Gastroesophageal sphincter (tissue), 4 donors: ENCODE results near the gene INHBE. TPM values are rescaled to one million over a fixed set of nuclear protein-coding genes. Genes with fewer than 3 reads are reported as not detected.
"Not testable (repeated sequence)": the region's sequence is repeated elsewhere in the genome, so short reads cannot be mapped to it uniquely, and the experiment has no call there.

Source experiments
- ATAC-seq: fragments of 150-250 bp; one replicate; pipeline ENCODE4 v1.9.1; 2016; ENCODE audit warnings: mild to moderate bottlenecking, moderate library complexity
- H3K27ac ChIP-seq, 4 donors: fragments of 200-600 bp; sonication (generic) in 3 of 4; 1 replicate in 3 of 4; 2 replicates in 1 of 4; pipeline ENCODE4 v1.5.1; 2016 to 2019
- H3K27me3 ChIP-seq: fragments of 200-600 bp; sonication (generic); one replicate; pipeline ENCODE4 v1.5.1; 2019
- H3K36me3 ChIP-seq, 2 donors: fragments of 200-600 bp; sonication (generic); one replicate each; pipeline ENCODE4 v1.5.1; 2019; ENCODE audit warnings: control low read depth in 1 of 2
- H3K4me1 ChIP-seq, 3 donors: fragments of 200-600 bp; sonication (generic); 1 replicate in 2 of 3; 2 replicates in 1 of 3; pipeline ENCODE4 v1.5.1; 2016 to 2019; ENCODE audit warnings: control low read depth in 2 of 3
- H3K4me3 ChIP-seq, 2 donors: fragments of 200-600 bp; sonication (generic); one replicate each; pipeline ENCODE4 v1.5.1; 2019; ENCODE audit warnings: mild to moderate bottlenecking in 1 of 2, moderate library complexity in 1 of 2
- H3K9me3 ChIP-seq, 3 donors: fragments of 200-600 bp; sonication (generic); one replicate each; pipeline ENCODE4 v1.5.1; 2017 to 2019; ENCODE audit warnings: control low read depth in 2 of 3
- EP300 ChIP-seq: sonication (generic); formaldehyde crosslinking; IDR thresholded peaks from one replicate; pipeline ENCODE4 v1.6.1; 2017; ENCODE audit warnings: antibody characterized with exemption, mild to moderate bottlenecking
- POLR2A ChIP-seq, 2 donors: fragments of 450-650 bp; IDR thresholded peaks; one replicate each; pipeline ENCODE4 v1.6.1; 2017; ENCODE audit warnings: antibody characterized with exemption in 2 of 2, mild to moderate bottlenecking in 2 of 2, moderate library complexity in 1 of 2
- POLR2AphosphoS5 ChIP-seq: sonication (generic); formaldehyde crosslinking; IDR thresholded peaks from one replicate; pipeline ENCODE4 v1.6.1; 2017; ENCODE audit warnings: antibody characterized with exemption
- WGBS, 2 donors: methylation state at CpG; one replicate each; pipeline ENCODE4 v1.1.5; 2018; ENCODE audit warnings: low coverage in 1 of 2; 5-methylcytosine and 5-hydroxymethylcytosine counted together
- total RNA-seq, 4 donors: library from RNA; depleted of rRNA; stranded (reverse); fragments of >200 nt; gene quantifications; one replicate each; pipeline ENCODE4 v1.1.0, GENCODE V29; 2016
- TF ChIP-seq, protein P1 (sequence below), 4 experiments: fragments of 200-600 bp in 2 of 4; fragments of 450-650 bp in 2 of 4; sonication (generic) in 1 of 4; IDR thresholded peaks; one replicate each; pipeline ENCODE4 v1.5.1; 2017 to 2019; ENCODE audit warnings: antibody characterized with exemption in 4 of 4, mild to moderate bottlenecking in 2 of 4, moderate library complexity in 2 of 4

The INHBE gene, protein sequence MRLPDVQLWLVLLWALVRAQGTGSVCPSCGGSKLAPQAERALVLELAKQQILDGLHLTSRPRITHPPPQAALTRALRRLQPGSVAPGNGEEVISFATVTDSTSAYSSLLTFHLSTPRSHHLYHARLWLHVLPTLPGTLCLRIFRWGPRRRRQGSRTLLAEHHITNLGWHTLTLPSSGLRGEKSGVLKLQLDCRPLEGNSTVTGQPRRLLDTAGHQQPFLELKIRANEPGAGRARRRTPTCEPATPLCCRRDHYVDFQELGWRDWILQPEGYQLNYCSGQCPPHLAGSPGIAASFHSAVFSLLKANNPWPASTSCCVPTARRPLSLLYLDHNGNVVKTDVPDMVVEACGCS
- not detected for total RNA-seq

DNA sequence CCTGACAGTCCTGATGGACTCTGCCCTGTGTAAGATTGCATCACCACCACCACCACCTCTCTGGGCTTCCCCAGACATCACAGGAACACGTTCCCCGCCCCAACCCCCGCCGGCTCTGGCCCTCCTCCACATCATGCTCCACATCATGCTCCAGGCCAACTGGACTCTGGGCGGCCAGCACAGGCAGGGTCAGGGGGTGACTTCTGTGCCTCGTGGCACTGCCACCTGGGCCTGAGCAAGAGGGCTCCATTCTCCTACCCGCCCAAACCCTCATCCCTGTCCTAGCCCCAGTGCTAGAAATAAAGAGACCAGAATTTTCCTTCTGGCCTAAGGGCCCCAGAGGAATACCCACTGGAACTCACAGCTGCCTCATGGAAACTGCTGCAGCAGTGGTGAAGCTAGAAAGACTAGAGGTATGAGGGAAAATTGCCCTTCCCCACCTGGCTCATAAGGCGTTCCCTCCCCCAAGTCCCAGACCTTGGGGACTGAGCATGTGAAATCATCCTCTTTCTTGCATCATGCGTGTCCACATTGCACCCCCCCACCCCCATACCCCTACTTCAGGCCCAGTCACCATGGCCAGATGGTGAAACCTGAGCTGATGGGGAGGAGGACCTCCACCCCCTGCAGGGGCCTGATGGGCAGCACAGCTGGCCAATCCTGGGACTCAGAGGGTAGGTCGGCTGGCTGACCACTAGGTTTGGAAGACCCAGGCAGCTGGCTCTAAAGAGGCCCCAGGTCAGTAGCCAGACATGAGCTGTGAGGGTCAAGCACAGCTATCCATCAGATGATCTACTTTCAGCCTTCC, at the start of gene INHBE:
Gene INHBE, plus strand, starts transcription at position 742 of the 808 bp plus-strand sequence. CDS start 230 bp downstream, outside the sequence.
- TF ChIP-seq, protein P1, sequence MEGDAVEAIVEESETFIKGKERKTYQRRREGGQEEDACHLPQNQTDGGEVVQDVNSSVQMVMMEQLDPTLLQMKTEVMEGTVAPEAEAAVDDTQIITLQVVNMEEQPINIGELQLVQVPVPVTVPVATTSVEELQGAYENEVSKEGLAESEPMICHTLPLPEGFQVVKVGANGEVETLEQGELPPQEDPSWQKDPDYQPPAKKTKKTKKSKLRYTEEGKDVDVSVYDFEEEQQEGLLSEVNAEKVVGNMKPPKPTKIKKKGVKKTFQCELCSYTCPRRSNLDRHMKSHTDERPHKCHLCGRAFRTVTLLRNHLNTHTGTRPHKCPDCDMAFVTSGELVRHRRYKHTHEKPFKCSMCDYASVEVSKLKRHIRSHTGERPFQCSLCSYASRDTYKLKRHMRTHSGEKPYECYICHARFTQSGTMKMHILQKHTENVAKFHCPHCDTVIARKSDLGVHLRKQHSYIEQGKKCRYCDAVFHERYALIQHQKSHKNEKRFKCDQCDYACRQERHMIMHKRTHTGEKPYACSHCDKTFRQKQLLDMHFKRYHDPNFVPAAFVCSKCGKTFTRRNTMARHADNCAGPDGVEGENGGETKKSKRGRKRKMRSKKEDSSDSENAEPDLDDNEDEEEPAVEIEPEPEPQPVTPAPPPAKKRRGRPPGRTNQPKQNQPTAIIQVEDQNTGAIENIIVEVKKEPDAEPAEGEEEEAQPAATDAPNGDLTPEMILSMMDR (IDR thresholded peaks at IDR 0.05), result no peak
- no peak for TF ChIP-seq EP300
- no peak for TF ChIP-seq POLR2AphosphoS5
- TF ChIP-seq POLR2A (IDR thresholded peaks at IDR 0.05), result no peak
- H3K27ac ChIP-seq, result no peak within 1 kb of the TSS
- H3K27me3 ChIP-seq, result peaks cover 7% of the 10 kb centered on the region
- peaks cover 0 to 23% (median 0%) of the 10 kb centered on the region in 3 donors for H3K4me1 ChIP-seq
- H3K36me3 ChIP-seq, result no peaks in the 10 kb centered on the region
- ATAC-seq, result no peak
- 48% methylated on average over 4 of the region's 10 CpGs; no CpG with 5 or more reads in 1 of the 2 donors for WGBS, 2 donors
- no peaks in the 10 kb centered on the region for H3K9me3 ChIP-seq
- no peak within 1 kb of the TSS for H3K4me3 ChIP-seq

DNA sequence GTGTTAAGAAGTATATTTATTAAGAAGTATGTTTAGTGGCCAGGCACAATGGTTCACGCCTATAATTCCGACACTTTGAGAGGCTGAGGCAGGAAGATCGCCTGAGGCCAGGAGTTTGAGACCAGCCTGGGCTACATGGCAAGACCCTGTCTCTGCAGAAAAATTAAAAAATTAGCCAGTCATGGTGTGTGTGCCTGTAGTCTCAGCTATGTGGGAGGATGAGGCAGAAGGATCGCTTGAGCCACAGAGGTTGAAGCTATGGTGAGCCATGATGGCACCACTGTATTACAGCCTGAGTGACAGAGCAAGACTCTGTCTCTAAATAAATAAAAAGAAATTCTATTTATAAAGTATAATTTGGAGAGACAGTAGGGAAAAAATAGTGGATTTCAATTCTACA, 44.6 kb upstream of the INHBE start:
- H3K27ac ChIP-seq, result no peak overlapping the region
- ATAC-seq, result no peak
- H3K36me3 ChIP-seq, result no peaks in the 10 kb centered on the region
- TF ChIP-seq, protein P1 (IDR thresholded peaks at IDR 0.05), result no peak
- TF ChIP-seq EP300, result no peak
- TF ChIP-seq POLR2AphosphoS5, result no peak
- TF ChIP-seq POLR2A (IDR thresholded peaks at IDR 0.05), result no peak
- peaks cover 0 to 11% (median 0%) of the 10 kb centered on the region in 3 donors for H3K4me1 ChIP-seq
- WGBS, 2 donors, result 96% methylated on average over 4 of the region's 4 CpGs; no CpG with 5 or more reads in 1 of the 2 donors
- H3K27me3 ChIP-seq, result no peaks in the 10 kb centered on the region
- H3K4me3 ChIP-seq, result no peak overlapping the region
- no peaks in the 10 kb centered on the region for H3K9me3 ChIP-seq

DNA sequence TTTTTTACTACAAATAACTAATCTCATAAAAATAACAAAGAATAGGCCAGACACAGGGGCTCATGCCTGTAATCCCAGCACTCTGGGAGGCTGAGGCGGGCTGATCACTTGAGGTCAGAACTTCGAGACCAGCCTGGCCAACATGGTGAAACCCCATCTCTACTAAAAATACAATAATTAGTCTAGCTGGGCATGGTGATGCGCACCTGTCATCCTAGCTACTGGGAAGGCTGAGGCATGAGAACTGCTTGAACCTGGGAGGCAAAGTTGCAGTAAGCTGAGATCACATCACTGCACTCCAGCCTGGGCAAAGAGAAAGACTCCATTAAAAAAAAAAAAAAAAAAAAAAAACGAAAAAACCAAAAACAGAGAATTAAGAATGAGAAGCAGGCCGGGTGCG, 40.9 kb upstream of the INHBE start:
- not testable (repeated sequence) for H3K9me3 ChIP-seq, H3K27ac ChIP-seq, H3K27me3 ChIP-seq, H3K36me3 ChIP-seq, H3K4me3 ChIP-seq, ATAC-seq
- WGBS, 2 donors, result 83 to 100% methylated on average over 2 to 5 of the region's 6 CpGs
- H3K4me1 ChIP-seq, result peaks cover 0 to 21% (median 0%) of the 10 kb centered on the region in 3 donors

DNA sequence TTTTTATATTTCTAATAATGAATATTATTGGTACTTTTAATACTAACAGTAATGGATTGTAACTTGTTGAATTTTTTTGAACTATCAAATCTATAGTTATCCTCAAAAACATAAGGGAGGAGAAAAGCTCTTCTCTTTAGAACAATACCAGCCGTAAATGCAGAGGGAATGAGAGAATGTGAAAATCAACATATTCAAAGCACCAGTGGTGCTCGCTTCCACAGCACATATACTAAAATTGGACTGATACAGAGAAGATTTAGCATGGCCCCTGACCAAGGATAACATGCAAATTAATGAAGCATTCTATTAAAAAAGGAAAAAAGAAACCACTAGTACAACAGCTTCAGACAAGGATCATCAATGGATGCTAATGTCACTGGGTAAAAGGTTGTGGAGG, 40.0 kb upstream of the INHBE start:
- ATAC-seq, result no peak
- Histone ChIP-seq H3K4me3 (no peak overlapping the region), H3K36me3 (no peaks in the 10 kb centered on the region), H3K4me1 (peaks cover 0 to 26% (median 0%) of the 10 kb centered on the region in 3 donors), H3K27ac (no peak overlapping the region), H3K27me3 (no peaks in the 10 kb centered on the region), H3K9me3 (no peaks in the 10 kb centered on the region)
- TF ChIP-seq POLR2AphosphoS5, result no peak
- TF ChIP-seq, protein P1 (IDR thresholded peaks at IDR 0.05), result no peak
- TF ChIP-seq POLR2A (IDR thresholded peaks at IDR 0.05), result no peak
- TF ChIP-seq EP300, result no peak
- WGBS, 2 donors, result 68 to 87% methylated on average over 2 of the region's 2 CpGs

DNA sequence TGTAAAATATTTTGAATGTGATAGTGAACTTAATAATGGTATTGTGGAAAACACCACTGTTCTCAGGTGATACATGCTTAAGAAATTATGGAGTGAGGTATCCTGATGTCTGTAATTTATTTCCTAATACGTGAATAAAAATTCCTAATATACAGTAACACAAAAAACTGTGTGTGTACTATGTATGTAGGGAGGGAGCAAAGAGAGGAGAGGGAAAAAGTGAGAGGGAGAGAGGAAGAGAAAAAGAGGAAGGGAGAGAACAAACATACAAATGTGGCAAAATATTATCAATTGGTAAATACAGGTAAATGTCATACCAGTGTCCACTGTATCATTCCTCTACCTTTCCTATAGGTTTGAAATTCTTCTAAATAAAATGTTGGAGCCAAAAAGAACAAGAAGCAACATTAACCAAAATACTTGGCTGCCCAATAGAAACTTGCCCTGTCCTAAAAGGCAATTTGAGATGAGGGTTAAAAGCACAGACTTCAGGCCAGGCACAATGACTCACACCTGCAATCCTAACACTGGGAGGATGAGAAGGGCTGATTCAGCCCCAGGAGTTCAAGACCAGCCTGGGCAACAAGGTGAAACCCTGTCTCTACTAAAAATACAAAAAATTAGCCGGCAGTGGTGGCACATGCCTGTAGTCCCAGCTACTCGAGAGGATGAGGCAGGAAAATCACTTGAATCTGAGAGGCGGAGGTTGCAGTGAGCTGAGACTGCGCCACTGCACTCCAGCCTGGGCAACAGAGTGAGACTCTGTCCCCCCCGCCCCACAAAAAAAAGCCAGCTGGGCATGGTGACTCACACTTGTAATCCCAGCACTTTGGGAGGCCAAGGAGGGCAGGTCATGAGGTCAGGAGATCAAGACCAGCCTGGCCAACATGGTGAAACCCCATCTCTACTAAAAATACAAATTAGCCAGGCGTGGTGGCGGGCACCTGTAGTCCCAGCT, 38.8 kb upstream of the INHBE start:
- H3K4me1 ChIP-seq, result peaks cover 0 to 28% (median 0%) of the 10 kb centered on the region in 3 donors
- no peaks in the 10 kb centered on the region for H3K36me3 ChIP-seq
- H3K27me3 ChIP-seq, result no peaks in the 10 kb centered on the region
- TF ChIP-seq POLR2AphosphoS5, result no peak
- no peak for TF ChIP-seq POLR2A (IDR thresholded peaks at IDR 0.05)
- TF ChIP-seq EP300, result no peak
- TF ChIP-seq, protein P1 (IDR thresholded peaks at IDR 0.05), result no peak
- H3K4me3 ChIP-seq, result no peak overlapping the region
- no peak overlapping the region for H3K27ac ChIP-seq
- WGBS, 2 donors, result 83 to 94% methylated on average over 3 of the region's 8 CpGs
- H3K9me3 ChIP-seq, result no peaks in the 10 kb centered on the region
- no peak for ATAC-seq
